AG04450 (cell line): ENCODE data around the gene GNAL. TPM values are rescaled to one million over a fixed set of nuclear protein-coding genes. Genes with fewer than 3 reads are reported as not detected.

Source experiments
- CTCF ChIA-PET: fragments of 300-600, 350-600 bp; formaldehyde crosslinking; extraction: SDS; loops from one replicate; lab custom pipeline; 2022; ENCODE audit warnings: antibody characterized with exemption, inconsistent platforms; lab: Charles Lee
- POLR2A ChIA-PET: fragments of 350-600 bp; formaldehyde crosslinking; extraction: SDS; loops from one replicate; lab custom pipeline; 2021; ENCODE audit warnings: antibody characterized with exemption, inconsistent platforms; lab: Yijun Ruan, JAX
- DNase-seq: peaks from one replicate; pipeline ENCODE4 v3.0.0-alpha.2; 2011; ENCODE audit warnings: low read depth, low spot score
- H3K27ac ChIP-seq: one replicate; pipeline ENCODE4 v1.5.1; 2012; ENCODE audit warnings: low read depth, low read length, control low read depth
- H3K27me3 ChIP-seq: one replicate; pipeline ENCODE4 v1.6.0; 2012; ENCODE audit warnings: low read length; ENCODE audit not compliant: control insufficient read depth, insufficient read depth
- H3K4me3 ChIP-seq: 2 replicates; pipeline ENCODE4 v1.5.1; 2011; ENCODE audit warnings: mild to moderate bottlenecking, low read depth, low read length, control low read depth
- H3K9me3 ChIP-seq: 2 replicates; pipeline ENCODE4 v1.5.1; 2012; ENCODE audit warnings: low read length; ENCODE audit not compliant: control insufficient read depth, insufficient read depth
- CTCF ChIP-seq: IDR thresholded peaks from 2 replicates; pipeline ENCODE4 v1.5.1; 2011; ENCODE audit warnings: low read depth, low read length, control low read depth, inconsistent platforms
- polyA plus RNA-seq: library from polyadenylated mRNA; depleted of rRNA; stranded (reverse); fragments of >200 nt; gene quantifications from 2 replicates; pipeline ENCODE4 v1.2.3, GENCODE V29; 2011; rRNA removed

Gene GNAL
- polyA plus RNA-seq, 1 experiment = 0.51 TPM

- Histone ChIP-seq H3K27me3 (peaks cover 3% of the 10 kb centered on the region), H3K4me3 (no peak overlapping the region), H3K9me3 (no peaks in the 10 kb centered on the region), H3K27ac (no peak overlapping the region)
- TF ChIP-seq CTCF = no peak
- ChIA-PET POLR2A (no interaction called here), CTCF (interaction anchor here (1.7 to 1.9 kb wide), 3 partner anchors 63 to 200 kb away, joined by 7 to 10 read pairs (median 9); no protein-coding TSS in a partner anchor)
- DNase-seq = no peak
Measured at GRCh38 chr18:11932393-11932792, 243.3 kb downstream of the GNAL start.

Other genes with a start within 250 kb of the GNAL start
- not detected in 2 replicates for gene SLC35G4, start 79.7 kb upstream of the GNAL start, polyA plus RNA-seq
- 32.3 and 32.6 TPM in 2 replicates for gene CHMP1B, start 162.1 kb downstream of the GNAL start, polyA plus RNA-seq
- gene MPPE1, start 219.1 kb downstream of the GNAL start, polyA plus RNA-seq = 21.1 and 21.9 TPM in 2 replicates